Measurements from ENCODE around the gene NOD2. TPM values are rescaled to one million over a fixed set of nuclear protein-coding genes. Genes with fewer than 3 reads are reported as not detected.

NOD2 gene
- total RNA-seq, 2 donors from 2014 or later = 9.4 to 16.6 TPM

- ATAC-seq (no peak), DNase-seq (no peak)
- no peaks in the 10 kb centered on the region for H3K9me3 ChIP-seq (ENCODE audit: control insufficient read depth, low read length, poor library complexity, severe bottlenecking)
- Mint-ChIP-seq H3K36me3 (ENCODE audit: low read depth) (peaks cover 11% of the 10 kb centered on the region), H3K27ac (peak overlapping the region; percentile 98), H3K4me1 (peaks cover 51% of the 10 kb centered on the region), H3K4me3 (peak overlapping the region; percentile 87), H3K27me3 (no peaks in the 10 kb centered on the region)
These were observed 47.3 kb downstream of the NOD2 start for GRCh38 chr16:50740736-50741135.

GRCh38 chr16:50741225-50741780, 47.9 kb downstream of the NOD2 start:
- peaks cover 48% of the 10 kb centered on the region for H3K4me1 Mint-ChIP-seq
- H3K9me3 ChIP-seq (ENCODE audit: control insufficient read depth, low read length, poor library complexity, severe bottlenecking) = no peaks in the 10 kb centered on the region
- no peak for DNase-seq
- peaks cover 11% of the 10 kb centered on the region for H3K36me3 Mint-ChIP-seq (ENCODE audit: low read depth)
- H3K4me3 Mint-ChIP-seq = peak overlapping the region; percentile 87
- peak overlapping the region; percentile 98 for H3K27ac Mint-ChIP-seq
- no peaks in the 10 kb centered on the region for H3K27me3 Mint-ChIP-seq
- peak; percentile 0 for ATAC-seq

- peaks cover 46% of the 10 kb centered on the region for H3K4me1 Mint-ChIP-seq
- peak; percentile 90 for ATAC-seq
- H3K27ac Mint-ChIP-seq = peak within 1 kb of the TSS; percentile 98
- H3K9me3 ChIP-seq (ENCODE audit: control insufficient read depth, low read length, poor library complexity, severe bottlenecking) = no peaks in the 10 kb centered on the region
- H3K4me3 Mint-ChIP-seq = peak within 1 kb of the TSS; percentile 94
- peak; percentile 99 to 100 (median 99) for DNase-seq
- H3K27me3 Mint-ChIP-seq = no peaks in the 10 kb centered on the region
- peaks cover 11% of the 10 kb centered on the region for H3K36me3 Mint-ChIP-seq (ENCODE audit: low read depth)
These were observed 48.6 kb downstream of the NOD2 start, which contains the start of gene CYLD for GRCh38 chr16:50741781-50742575. TSS of gene CYLD (plus strand) at chr16:50742086. CDS start at chr16:50749699, 7,613 bp downstream.

- ATAC-seq = no peak
- DNase-seq = peak in 1 of 3 donors; percentile 48
- H3K4me1 Mint-ChIP-seq = peaks cover 49% of the 10 kb centered on the region
- H3K9me3 ChIP-seq (ENCODE audit: control insufficient read depth, low read length, poor library complexity, severe bottlenecking) = no peaks in the 10 kb centered on the region
- H3K4me3 Mint-ChIP-seq = peak overlapping the region; percentile 94
- peaks cover 13% of the 10 kb centered on the region for H3K36me3 Mint-ChIP-seq (ENCODE audit: low read depth)
- peak overlapping the region; percentile 98 for H3K27ac Mint-ChIP-seq
- no peaks in the 10 kb centered on the region for H3K27me3 Mint-ChIP-seq
These were observed 49.3 kb downstream of the NOD2 start for GRCh38 chr16:50742576-50743200.

DNA sequence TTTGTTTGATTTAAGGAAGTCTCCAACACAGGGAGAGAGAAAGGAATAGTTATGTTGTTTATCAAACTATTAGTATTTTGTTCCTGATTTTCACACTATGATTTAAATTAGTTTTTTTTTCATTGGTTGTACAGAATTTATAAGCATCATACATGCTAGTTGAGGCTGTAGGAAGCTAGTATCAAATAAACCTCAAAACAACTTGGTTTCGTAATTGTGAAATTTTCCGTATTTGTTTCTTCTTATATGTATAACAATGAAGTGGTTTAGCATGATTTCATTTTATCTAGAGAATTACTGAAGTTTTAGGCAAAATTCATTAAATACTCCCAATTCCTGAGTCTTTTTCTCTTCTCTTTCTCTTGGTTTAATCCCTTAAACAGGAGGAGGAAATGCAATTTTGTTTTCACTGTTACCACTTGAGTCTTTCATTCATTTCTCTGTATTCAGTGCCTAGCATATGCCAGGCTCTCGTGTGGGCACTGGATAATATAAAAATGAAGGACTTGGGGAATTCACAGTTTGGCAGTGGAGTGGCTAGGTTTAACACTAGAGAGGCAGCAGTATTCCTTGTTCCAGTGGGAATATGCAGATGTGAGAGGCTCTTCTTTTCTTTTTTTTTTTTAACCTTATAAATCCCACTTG, 50.3 kb downstream of the NOD2 start:
- Mint-ChIP-seq H3K36me3 (ENCODE audit: low read depth) (peaks cover 13% of the 10 kb centered on the region), H3K4me1 (peaks cover 51% of the 10 kb centered on the region)

DNA sequence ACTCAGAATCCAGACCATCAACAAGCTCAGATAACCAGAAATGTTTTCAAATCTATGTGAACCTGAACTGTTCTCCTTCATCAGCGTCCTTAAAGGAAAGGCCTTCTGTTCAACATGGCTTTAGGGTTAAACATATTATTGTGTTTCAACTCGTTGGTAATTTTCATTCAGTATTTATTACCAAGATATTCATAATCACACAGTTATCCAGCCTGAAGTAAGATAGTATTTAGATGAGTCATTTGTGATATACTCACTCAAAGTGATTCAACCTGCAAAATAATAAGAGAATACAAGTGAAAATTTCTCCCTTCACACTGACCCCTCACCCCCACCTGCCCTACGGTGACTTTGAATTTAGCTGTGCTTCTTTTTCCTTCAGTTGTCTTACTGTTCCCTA, 51.5 kb downstream of the NOD2 start:
- peaks cover 53% of the 10 kb centered on the region for H3K4me1 Mint-ChIP-seq
- no peak for ATAC-seq
- H3K27ac Mint-ChIP-seq = peak overlapping the region; percentile 98
- H3K27me3 Mint-ChIP-seq = no peaks in the 10 kb centered on the region
- no peaks in the 10 kb centered on the region for H3K9me3 ChIP-seq (ENCODE audit: control insufficient read depth, low read length, poor library complexity, severe bottlenecking)
- H3K4me3 Mint-ChIP-seq = peak overlapping the region; percentile 94
- H3K36me3 Mint-ChIP-seq (ENCODE audit: low read depth) = peaks cover 16% of the 10 kb centered on the region
- DNase-seq = no peak

More for the DNA sequence above, 50.3 kb downstream of the NOD2 start:
- ATAC-seq (no peak), DNase-seq (no peak)
- peak overlapping the region; percentile 94 for H3K4me3 Mint-ChIP-seq
- H3K27me3 Mint-ChIP-seq = no peaks in the 10 kb centered on the region
- H3K27ac Mint-ChIP-seq = peak overlapping the region; percentile 98
- no peaks in the 10 kb centered on the region for H3K9me3 ChIP-seq (ENCODE audit: control insufficient read depth, low read length, poor library complexity, severe bottlenecking)

GRCh38 chr16:50745940-50746339, 52.5 kb downstream of the NOD2 start:
- peak overlapping the region; percentile 98 for H3K27ac Mint-ChIP-seq
- H3K4me1 Mint-ChIP-seq = peaks cover 48% of the 10 kb centered on the region
- H3K4me3 Mint-ChIP-seq = peak overlapping the region; percentile 94
- peaks cover 16% of the 10 kb centered on the region for H3K36me3 Mint-ChIP-seq (ENCODE audit: low read depth)
- no peaks in the 10 kb centered on the region for H3K27me3 Mint-ChIP-seq
- no peaks in the 10 kb centered on the region for H3K9me3 ChIP-seq (ENCODE audit: control insufficient read depth, low read length, poor library complexity, severe bottlenecking)
- no peak for DNase-seq
- no peak for ATAC-seq

DNA sequence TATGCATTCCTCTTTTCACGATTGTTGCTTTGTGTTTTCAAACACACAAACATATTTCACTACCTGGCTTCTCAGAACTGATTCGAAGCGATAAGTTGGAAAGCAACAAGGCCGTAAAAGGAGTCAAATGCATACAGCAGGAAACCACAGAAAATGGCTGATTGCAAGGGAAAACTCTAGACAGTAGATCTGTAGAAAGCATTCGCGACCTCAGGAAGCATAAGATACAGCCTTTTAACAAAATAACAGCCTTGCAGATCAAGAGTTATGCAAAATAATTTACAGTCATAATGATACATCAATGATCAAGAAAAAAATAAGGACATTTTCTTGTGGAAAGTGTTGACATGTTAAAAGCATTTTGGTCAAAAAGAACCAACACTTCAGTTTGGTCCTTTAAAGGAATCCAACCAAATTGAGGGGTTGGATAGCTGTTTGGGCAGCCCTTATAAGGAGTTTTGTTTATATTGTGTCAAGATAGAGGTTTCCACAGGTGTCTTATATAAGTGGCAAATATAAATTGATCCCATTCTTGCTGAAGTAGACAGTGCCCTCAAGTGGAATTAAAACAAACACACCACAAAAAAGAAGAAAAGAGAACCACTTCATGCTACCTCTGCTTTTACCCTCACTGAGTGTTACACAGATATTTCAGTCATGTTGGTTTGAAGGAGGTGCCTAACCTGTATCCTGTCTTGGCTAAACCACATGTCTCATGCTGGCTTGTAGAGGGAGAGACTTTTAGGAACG, 54.0 kb downstream of the NOD2 start:
- Mint-ChIP-seq H3K36me3 (ENCODE audit: low read depth) (peaks cover 16% of the 10 kb centered on the region), H3K4me3 (peak overlapping the region; percentile 91), H3K27ac (peak overlapping the region; percentile 94), H3K27me3 (no peaks in the 10 kb centered on the region), H3K4me1 (peaks cover 45% of the 10 kb centered on the region)
- ATAC-seq (peak; percentile 76), DNase-seq (no peak)
- no peaks in the 10 kb centered on the region for H3K9me3 ChIP-seq (ENCODE audit: control insufficient read depth, low read length, poor library complexity, severe bottlenecking)

GRCh38 chr16:50751528-50751927, 58.1 kb downstream of the NOD2 start:
- ATAC-seq = no peak
- Mint-ChIP-seq H3K27ac (peak overlapping the region; percentile 32), H3K4me1 (peaks cover 50% of the 10 kb centered on the region), H3K27me3 (no peaks in the 10 kb centered on the region), H3K4me3 (peak overlapping the region; percentile 75), H3K36me3 (ENCODE audit: low read depth) (peaks cover 12% of the 10 kb centered on the region)
- H3K9me3 ChIP-seq (ENCODE audit: control insufficient read depth, low read length, poor library complexity, severe bottlenecking) = no peaks in the 10 kb centered on the region
- no peak for DNase-seq

DNA sequence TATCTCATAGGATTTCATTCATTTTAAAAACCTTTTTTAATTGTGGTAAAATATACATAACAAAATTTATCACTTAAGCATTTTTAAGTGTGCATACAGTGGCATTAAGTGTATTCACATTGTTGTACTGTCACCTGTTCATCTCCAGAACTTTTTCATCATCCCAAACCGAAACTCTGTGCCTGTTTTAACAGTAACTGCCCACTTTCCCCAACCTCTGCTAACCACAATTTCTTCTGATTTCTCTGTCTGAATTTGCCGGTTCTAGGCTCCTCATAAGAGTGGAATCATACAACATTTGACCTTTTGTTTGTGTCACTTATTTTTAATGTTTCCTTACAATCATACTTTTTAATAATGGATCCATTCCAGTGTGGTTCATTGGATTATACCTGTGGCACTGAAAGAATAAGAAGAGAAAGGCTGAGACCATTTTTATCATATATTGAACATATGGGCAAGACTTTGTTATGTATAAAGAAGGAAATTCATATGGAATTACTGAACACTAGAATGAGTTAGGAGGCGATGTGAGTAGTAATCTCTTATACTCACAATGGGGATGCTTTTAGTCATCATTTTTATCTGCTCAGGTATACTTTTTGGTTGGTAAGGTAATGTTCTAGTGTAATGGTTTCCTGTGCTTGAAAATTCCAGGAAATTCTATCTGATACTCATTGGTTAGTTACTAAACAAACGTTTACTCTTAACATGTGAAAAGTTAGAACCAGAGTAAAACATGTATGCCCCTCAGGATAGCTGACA, 59.2 kb downstream of the NOD2 start:
- peak overlapping the region; percentile 63 for H3K4me3 Mint-ChIP-seq
- peaks cover 10% of the 10 kb centered on the region for H3K36me3 Mint-ChIP-seq (ENCODE audit: low read depth)
- peaks cover 44% of the 10 kb centered on the region for H3K4me1 Mint-ChIP-seq

DNA sequence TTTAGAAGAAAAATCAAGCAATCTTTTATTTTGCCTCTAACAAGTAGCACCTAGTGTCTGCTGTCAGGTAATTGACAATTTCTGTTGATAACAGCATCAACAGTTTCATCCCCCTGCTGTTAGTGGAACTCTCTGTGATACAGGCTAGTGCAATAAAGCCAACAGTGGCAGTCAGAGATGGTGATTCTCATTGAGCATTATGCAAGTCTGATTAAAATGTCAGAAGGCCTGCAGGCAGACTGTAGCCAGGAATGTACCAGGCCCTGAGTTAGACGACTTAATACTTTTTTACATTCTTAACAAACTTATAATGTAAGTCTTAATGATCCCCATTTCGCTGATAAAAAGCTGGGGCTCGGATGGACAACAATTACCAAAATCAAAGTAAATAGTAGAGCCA, 63.1 kb downstream of the NOD2 start:
- Mint-ChIP-seq H3K4me1 (peaks cover 51% of the 10 kb centered on the region), H3K27ac (peak overlapping the region; percentile 2), H3K4me3 (no peak overlapping the region), H3K27me3 (no peaks in the 10 kb centered on the region), H3K36me3 (ENCODE audit: low read depth) (peaks cover 20% of the 10 kb centered on the region)
- no peaks in the 10 kb centered on the region for H3K9me3 ChIP-seq (ENCODE audit: control insufficient read depth, low read length, poor library complexity, severe bottlenecking)
- peak; percentile 28 for ATAC-seq
- DNase-seq = no peak

More for the DNA sequence above, 59.2 kb downstream of the NOD2 start:
- Mint-ChIP-seq H3K27ac (peak overlapping the region; percentile 57), H3K27me3 (no peaks in the 10 kb centered on the region)
- DNase-seq (no peak), ATAC-seq (no peak)
- no peaks in the 10 kb centered on the region for H3K9me3 ChIP-seq (ENCODE audit: control insufficient read depth, low read length, poor library complexity, severe bottlenecking)

DNA sequence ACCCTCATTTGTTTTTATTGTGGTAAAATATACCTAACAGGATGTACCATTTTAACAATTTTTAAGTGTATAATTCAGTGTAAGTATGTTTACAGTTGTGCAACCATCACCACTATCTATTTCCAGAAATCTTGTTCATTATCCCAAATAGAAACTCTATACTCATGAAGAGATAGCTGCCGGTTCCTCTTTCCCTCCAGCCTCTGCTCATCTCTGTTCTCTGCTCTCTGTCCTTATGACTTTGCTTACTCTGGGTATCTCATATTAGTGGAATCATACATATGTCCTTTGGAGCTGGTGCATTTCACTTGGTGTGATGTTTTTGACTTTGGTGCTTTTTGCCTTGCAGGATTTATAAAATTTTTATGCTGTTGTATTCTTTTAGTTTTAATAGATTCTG, 67.9 kb downstream of the NOD2 start:
- H3K4me3 Mint-ChIP-seq = peak overlapping the region; percentile 85

More for the DNA sequence above, 67.9 kb downstream of the NOD2 start:
- Mint-ChIP-seq H3K27me3 (no peaks in the 10 kb centered on the region), H3K27ac (peak overlapping the region; percentile 90), H3K4me1 (peaks cover 59% of the 10 kb centered on the region), H3K36me3 (ENCODE audit: low read depth) (peaks cover 18% of the 10 kb centered on the region)
- no peaks in the 10 kb centered on the region for H3K9me3 ChIP-seq (ENCODE audit: control insufficient read depth, low read length, poor library complexity, severe bottlenecking)
- ATAC-seq = peak; percentile 21
- no peak for DNase-seq
